Transverse colon (tissue), 4 donors: ENCODE measurements around the gene FGD5.

Source experiments
- EP300 ChIP-seq: sonication (generic); formaldehyde crosslinking; IDR thresholded peaks from one replicate; pipeline ENCODE4 v1.6.1; 2017; ENCODE audit warnings: antibody characterized with exemption, low read depth
- POLR2A ChIP-seq: fragments of 450-650 bp; IDR thresholded peaks from one replicate; pipeline ENCODE4 v1.6.1; 2016; ENCODE audit warnings: antibody characterized with exemption, mild to moderate bottlenecking, moderate library complexity
- POLR2AphosphoS5 ChIP-seq, 3 donors: sonication (generic); formaldehyde crosslinking; IDR thresholded peaks; one replicate each; pipeline ENCODE4 v1.6.1; 2016; ENCODE audit warnings: antibody characterized with exemption in 3 of 3
- TF ChIP-seq, protein P1 (sequence below), 5 experiments: fragments of 200-600 bp in 3 of 5; fragments of 450-650 bp in 2 of 5; sonication (generic) in 3 of 5; IDR thresholded peaks; 1 replicate in 2 of 5; 2 replicates in 3 of 5; pipeline ENCODE4 v1.5.1; 2016 to 2017; ENCODE audit warnings: antibody characterized with exemption in 5 of 5, inconsistent platforms in 3 of 5, mild to moderate bottlenecking in 2 of 5, moderate library complexity in 1 of 5

DNA sequence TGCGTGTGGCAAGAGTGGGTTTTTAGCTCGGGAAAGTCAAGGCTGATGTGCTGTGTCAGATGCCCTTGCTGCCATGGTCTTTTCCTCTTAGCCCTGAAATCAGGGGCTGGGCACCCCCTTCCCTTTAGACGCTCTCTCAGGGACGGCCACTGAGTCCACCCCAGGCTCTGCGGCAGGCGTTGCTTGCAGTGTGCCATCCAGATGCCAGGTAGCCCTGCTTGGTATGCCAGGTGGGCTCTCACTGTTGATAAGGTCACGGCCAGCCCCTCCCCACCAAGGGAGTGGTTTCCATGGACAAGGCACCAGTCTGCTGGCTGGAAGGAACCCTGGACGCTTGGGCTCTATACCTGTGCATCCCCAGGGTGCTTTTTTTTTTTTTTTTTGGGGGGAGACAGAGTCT, 24.6 kb downstream of the FGD5 start:
- TF ChIP-seq, protein P1, sequence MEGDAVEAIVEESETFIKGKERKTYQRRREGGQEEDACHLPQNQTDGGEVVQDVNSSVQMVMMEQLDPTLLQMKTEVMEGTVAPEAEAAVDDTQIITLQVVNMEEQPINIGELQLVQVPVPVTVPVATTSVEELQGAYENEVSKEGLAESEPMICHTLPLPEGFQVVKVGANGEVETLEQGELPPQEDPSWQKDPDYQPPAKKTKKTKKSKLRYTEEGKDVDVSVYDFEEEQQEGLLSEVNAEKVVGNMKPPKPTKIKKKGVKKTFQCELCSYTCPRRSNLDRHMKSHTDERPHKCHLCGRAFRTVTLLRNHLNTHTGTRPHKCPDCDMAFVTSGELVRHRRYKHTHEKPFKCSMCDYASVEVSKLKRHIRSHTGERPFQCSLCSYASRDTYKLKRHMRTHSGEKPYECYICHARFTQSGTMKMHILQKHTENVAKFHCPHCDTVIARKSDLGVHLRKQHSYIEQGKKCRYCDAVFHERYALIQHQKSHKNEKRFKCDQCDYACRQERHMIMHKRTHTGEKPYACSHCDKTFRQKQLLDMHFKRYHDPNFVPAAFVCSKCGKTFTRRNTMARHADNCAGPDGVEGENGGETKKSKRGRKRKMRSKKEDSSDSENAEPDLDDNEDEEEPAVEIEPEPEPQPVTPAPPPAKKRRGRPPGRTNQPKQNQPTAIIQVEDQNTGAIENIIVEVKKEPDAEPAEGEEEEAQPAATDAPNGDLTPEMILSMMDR (IDR thresholded peaks at IDR 0.05) = no peak
- TF ChIP-seq POLR2A = no peak
- TF ChIP-seq EP300 = no peak
- TF ChIP-seq POLR2AphosphoS5 (IDR thresholded peaks at IDR 0.05) = no peak
